ENCODE measurements around the gene IL15.
A peak's percentile ranks its signal among the peaks of the same experiment; 100 is the strongest.
"Not testable (repeated sequence)": the region's sequence is repeated elsewhere in the genome, so short reads cannot be mapped to it uniquely, and the experiment has no call there.

IL15 gene

GRCh38 chr4:141636082-141636770 is at the start of gene IL15:
TSS of gene IL15 (plus strand) at chr4:141636583. CDS start at chr4:141719465, 82,882 bp downstream.
- peak; percentile 56 for DNase-seq (ENCODE audit: low read depth)

GRCh38 chr4:141587897-141588296 is 48.5 kb upstream of the IL15 start:
- no peak for DNase-seq (ENCODE audit: low read depth)

- no peak for DNase-seq (ENCODE audit: low read depth)
Measured at GRCh38 chr4:141595531-141595930, 40.9 kb upstream of the IL15 start.

- DNase-seq (ENCODE audit: low read depth), result no peak
Measured at GRCh38 chr4:141599853-141600252, 36.5 kb upstream of the IL15 start.

GRCh38 chr4:141604683-141605082 is 31.7 kb upstream of the IL15 start:
- DNase-seq (ENCODE audit: low read depth), result not testable (repeated sequence)

GRCh38 chr4:141605425-141605856 is 30.9 kb upstream of the IL15 start:
- DNase-seq (ENCODE audit: low read depth), result no peak

GRCh38 chr4:141609243-141609642 is 27.1 kb upstream of the IL15 start:
- DNase-seq (ENCODE audit: low read depth), result no peak

GRCh38 chr4:141610365-141610764 is 26.0 kb upstream of the IL15 start:
- no peak for DNase-seq (ENCODE audit: low read depth)

GRCh38 chr4:141614878-141615586 is 21.4 kb upstream of the IL15 start:
- DNase-seq (ENCODE audit: low read depth), result no peak

GRCh38 chr4:141615587-141615918 is 20.8 kb upstream of the IL15 start:
- DNase-seq (ENCODE audit: low read depth), result not testable (repeated sequence)

- DNase-seq (ENCODE audit: low read depth), result no peak
Measured at GRCh38 chr4:141620715-141621114, 15.7 kb upstream of the IL15 start.

GRCh38 chr4:141625023-141625422 is 11.4 kb upstream of the IL15 start:
- DNase-seq (ENCODE audit: low read depth), result no peak

- DNase-seq (ENCODE audit: low read depth), result no peak
Measured at GRCh38 chr4:141630854-141631253, 5.5 kb upstream of the IL15 start.

- no peak for DNase-seq (ENCODE audit: low read depth)
Measured at GRCh38 chr4:141635736-141636081, 674 bp upstream of the IL15 start.

- DNase-seq (ENCODE audit: low read depth), result peak; percentile 16
Measured at GRCh38 chr4:141636771-141637460, 533 bp downstream of the IL15 start.

GRCh38 chr4:141637565-141637964 is 1.2 kb downstream of the IL15 start:
- DNase-seq (ENCODE audit: low read depth), result no peak

GRCh38 chr4:141638230-141638629 is 1.8 kb downstream of the IL15 start:
- DNase-seq (ENCODE audit: low read depth), result no peak

GRCh38 chr4:141640696-141641095 is 4.3 kb downstream of the IL15 start:
- DNase-seq (ENCODE audit: low read depth), result no peak

GRCh38 chr4:141642063-141642462 is 5.7 kb downstream of the IL15 start:
- DNase-seq (ENCODE audit: low read depth), result no peak

- no peak for DNase-seq (ENCODE audit: low read depth)
Measured at GRCh38 chr4:141642711-141643110, 6.3 kb downstream of the IL15 start.

- no peak for DNase-seq (ENCODE audit: low read depth)
Measured at GRCh38 chr4:141643557-141643956, 7.2 kb downstream of the IL15 start.

GRCh38 chr4:141645611-141646340 is 9.4 kb downstream of the IL15 start:
- DNase-seq (ENCODE audit: low read depth), result no peak

GRCh38 chr4:141646969-141647368 is 10.6 kb downstream of the IL15 start:
- DNase-seq (ENCODE audit: low read depth), result no peak

Measured in activated T-cell treated with anti-CD3 and anti-CD28 coated beads for 48 hours (primary cell).